ENCODE measurements around the gene RILPL2. TPM values are rescaled to one million over a fixed set of nuclear protein-coding genes. Genes with fewer than 3 reads are reported as not detected.
"Not testable (repeated sequence)": the region's sequence is repeated elsewhere in the genome, so short reads cannot be mapped to it uniquely, and the experiment has no call there.

RILPL2 gene
- total RNA-seq, 1 donor from 2014 or later = 3.3 TPM

- no peak for DNase-seq (ENCODE audit: low read depth in 2 of 2)
Measured at GRCh38 chr12:123404581-123404980, 31.9 kb downstream of the RILPL2 start.

GRCh38 chr12:123401753-123402683, 34.5 kb downstream of the RILPL2 start:
- no peak for DNase-seq (ENCODE audit: low read depth in 2 of 2)

- DNase-seq (ENCODE audit: low read depth in 2 of 2) = no peak
Measured at GRCh38 chr12:123399255-123399617, 37.2 kb downstream of the RILPL2 start.

- DNase-seq (ENCODE audit: low read depth in 2 of 2) = peak; percentile 63 to 86
Measured at GRCh38 chr12:123398550-123399254, 37.8 kb downstream of the RILPL2 start.

DNA sequence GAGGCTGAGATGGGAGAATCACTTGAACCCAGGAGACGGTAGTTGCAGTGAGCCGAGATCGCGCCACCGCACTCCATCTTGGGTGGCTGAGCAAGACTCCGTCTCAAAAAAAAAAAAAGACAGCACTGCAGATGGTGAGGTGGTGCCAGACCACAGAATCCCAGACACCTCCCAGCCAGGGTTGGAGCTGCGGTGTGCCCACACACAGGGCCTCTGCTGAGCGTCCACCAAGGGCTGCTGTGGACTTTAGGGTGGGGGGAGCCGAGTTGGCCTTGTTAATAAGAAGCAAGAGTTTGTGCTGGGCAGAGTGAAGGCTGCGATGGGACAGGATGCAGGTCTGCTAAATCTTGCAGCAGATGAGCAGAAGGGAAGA, 38.3 kb downstream of the RILPL2 start:
- no peak for DNase-seq (ENCODE audit: low read depth in 2 of 2)

DNA sequence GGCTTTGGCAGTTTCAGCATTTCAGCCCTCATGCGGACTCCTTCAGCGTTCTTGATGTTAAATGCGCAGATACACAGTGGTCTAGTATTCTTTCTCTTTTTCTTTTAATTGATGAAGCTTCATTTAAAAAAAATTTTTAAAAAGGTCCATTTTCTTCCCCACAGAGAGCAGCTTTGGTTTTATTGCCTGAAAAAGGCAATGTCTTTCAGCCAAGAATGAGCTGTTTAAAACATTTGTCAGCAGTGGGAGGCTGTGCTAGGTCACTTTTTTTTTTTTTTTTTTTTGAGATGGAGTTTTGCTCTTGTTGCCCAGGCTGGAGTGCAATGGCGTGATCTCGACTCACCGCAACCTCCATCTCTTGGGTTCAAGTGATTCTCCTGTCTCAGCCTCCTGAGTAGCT, 39.1 kb downstream of the RILPL2 start:
- DNase-seq (ENCODE audit: low read depth in 2 of 2) = no peak

- no peak for DNase-seq (ENCODE audit: low read depth in 2 of 2)
Measured at GRCh38 chr12:123396954-123397353, 39.5 kb downstream of the RILPL2 start.

DNA sequence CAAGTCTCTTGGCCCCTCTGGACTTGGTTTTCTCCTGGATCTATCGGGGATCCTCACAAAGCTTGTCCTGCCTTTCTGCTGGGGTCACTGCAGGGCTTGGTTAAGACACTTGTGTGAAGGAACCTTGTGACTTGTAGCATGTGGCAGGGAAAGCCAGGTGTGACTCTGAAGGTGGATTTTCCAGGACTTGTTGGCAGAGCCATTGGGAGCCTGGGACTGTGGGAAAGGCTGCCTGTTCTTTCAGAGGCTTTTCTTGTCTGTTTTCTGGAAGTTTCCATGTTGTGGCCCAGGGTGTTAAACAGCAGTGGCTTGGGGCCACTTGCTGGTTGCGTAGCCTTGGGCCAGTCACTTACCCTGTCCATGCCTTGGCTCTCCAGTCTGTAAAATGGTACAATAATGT, 39.9 kb downstream of the RILPL2 start:
- DNase-seq (ENCODE audit: low read depth in 2 of 2) = no peak

GRCh38 chr12:123395236-123395635, 41.2 kb downstream of the RILPL2 start:
- DNase-seq (ENCODE audit: low read depth in 2 of 2) = no peak

- DNase-seq (ENCODE audit: low read depth in 2 of 2) = no peak
Measured at GRCh38 chr12:123393747-123394146, 42.7 kb downstream of the RILPL2 start.

DNA sequence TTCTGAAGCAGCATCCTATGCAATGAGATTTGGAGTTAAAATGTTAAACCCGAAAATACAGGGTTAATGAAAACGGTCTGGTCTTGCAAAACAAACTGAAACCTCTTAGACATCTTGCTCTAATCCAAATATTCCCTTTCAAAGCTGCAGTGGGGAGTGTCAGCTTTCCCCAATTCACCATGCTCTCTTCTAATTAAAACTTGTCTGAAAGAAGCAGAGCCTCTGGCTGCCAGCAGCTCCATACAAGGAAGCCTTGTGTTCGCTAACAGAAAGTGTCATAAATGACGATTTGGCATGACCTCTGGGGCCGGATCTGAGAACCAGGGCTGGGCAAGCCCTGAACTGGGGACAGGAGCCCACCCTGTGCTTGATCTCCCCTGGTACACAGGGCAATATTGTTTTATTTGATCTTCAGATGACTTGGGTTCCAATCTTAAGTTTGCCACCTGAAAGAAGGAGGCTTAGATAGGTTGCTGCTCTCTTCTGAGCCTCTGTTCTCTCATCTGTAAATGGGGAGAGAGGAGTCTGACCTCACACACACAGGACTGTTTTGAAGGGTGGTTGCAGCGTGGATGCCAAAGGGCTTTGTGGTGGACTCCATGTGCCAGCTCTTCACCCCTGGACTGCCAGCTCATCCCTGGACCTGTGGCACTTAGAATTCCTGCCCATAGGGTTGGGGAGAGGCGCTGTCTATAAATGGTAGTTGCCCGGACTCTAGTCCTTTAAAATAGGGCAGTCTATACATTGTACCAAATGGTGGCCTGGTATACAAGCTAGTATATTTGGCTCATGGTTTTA, 44.7 kb downstream of the RILPL2 start:
- no peak for DNase-seq (ENCODE audit: low read depth in 2 of 2)

GRCh38 chr12:123390498-123391426, 45.7 kb downstream of the RILPL2 start:
- DNase-seq (ENCODE audit: low read depth in 2 of 2) = peak; percentile 26 to 53

GRCh38 chr12:123389560-123390351, 46.7 kb downstream of the RILPL2 start:
- peak in 1 of 2 donors; percentile 39 for DNase-seq (ENCODE audit: low read depth in 2 of 2)

GRCh38 chr12:123388951-123389559, 47.4 kb downstream of the RILPL2 start:
- DNase-seq (ENCODE audit: low read depth in 2 of 2) = no peak

DNA sequence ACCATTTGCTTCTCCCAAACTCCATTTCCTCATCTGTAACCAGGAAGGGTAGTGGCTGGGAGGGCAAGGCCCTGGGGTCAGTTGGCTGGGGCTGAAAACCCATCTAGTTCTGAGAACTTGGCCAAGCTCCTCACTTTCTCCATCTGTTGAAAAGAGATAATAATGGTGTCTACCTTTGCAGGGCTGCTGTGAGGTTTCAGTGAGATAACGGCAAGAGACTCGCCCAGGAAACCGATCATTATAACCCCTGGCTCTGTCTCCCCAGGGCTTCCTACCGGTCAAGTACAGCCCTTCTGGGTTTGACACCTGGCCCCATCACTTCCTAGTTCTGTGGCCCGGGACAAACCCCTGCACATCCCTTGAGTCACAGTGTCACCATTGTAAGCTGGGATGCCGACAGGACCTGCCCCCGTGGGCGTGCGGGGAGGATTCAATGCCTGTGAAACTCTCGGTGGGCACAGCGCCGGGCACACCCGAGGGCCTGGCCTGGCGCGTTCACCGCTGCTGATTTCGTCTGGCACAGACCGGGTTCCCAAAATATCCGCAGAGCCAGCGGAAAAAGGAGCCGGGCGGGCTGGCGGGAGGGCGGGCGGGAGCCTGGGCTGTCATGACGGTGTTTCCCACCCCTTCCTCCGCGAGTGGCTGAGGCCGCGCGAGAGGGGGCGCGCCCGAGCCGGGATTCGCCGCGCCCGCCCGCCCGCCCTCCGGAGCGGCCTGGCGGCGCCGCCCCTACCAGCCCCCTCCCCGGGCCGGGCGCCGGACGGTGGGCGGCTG, 48.1 kb downstream of the RILPL2 start:
- peak; percentile 40 to 79 for DNase-seq (ENCODE audit: low read depth in 2 of 2)

GRCh38 chr12:123387508-123388176, 48.8 kb downstream of the RILPL2 start:
- DNase-seq (ENCODE audit: low read depth in 2 of 2) = no peak

DNA sequence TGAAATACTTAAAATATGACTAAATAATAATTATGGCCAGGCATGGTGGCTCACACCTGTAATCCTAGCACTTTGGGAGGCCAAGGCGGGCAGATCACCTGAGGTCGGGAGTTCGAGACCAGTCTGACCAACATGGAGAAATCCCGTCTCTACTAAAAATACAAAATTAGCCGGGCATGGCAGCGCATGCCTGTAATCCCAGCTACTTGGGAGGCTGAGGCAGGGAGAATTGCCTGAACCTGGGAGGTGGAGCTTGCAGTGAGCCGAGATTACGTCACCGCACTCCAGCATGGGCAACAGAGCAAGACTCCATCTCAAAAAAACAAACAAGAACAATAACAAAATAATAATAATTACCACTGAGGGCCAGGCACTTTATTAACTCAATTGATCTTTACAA, 50.9 kb downstream of the RILPL2 start:
- not testable (repeated sequence) for DNase-seq (ENCODE audit: low read depth in 2 of 2)

DNA sequence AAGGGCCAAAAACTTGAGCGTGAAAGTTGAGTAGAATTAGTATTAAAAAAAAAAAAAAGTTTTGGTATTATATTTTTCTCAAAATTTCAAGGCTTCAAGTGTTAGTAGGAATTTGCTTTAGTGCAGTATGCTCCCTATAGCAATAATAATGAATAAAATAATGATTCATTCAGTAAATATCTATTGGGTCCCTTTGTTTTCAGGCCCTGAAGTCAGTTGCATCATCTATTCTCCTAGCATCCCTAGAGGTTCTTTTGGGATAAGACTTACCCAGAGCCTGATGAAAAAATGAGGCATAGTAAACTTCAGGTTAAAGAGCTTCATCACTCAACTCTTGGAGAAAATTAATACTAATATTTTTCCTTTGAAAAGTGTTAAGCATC, 51.5 kb downstream of the RILPL2 start:
- DNase-seq (ENCODE audit: low read depth in 2 of 2) = no peak

Data from dermis microvascular lymphatic vessel endothelial cell (primary cell).